K562 (cell line): ENCODE measurements around the gene AKT2. TPM values are rescaled to one million over a fixed set of nuclear protein-coding genes. Genes with fewer than 3 reads are reported as not detected.

Experiments
- ATF7 ChIP-seq: fragments of 450-650 bp; IDR thresholded peaks from 2 replicates; pipeline ENCODE4 v1.7.1; 2014; ENCODE audit warnings: mild to moderate bottlenecking, moderate library complexity
- CC2D1A ChIP-seq: fragments of 450-650 bp; IDR thresholded peaks from 2 replicates; pipeline ENCODE4 v1.6.1; 2017; ENCODE audit warnings: mild to moderate bottlenecking
- CTBP1 ChIP-seq: fragments of 450-650 bp; IDR thresholded peaks from 2 replicates; pipeline ENCODE4 v1.6.1; 2016; ENCODE audit warnings: borderline replicate concordance
- E2F6 ChIP-seq, 2 experiments: IDR thresholded peaks; 2 replicates each; pipeline ENCODE4 v1.6.1; 2011; ENCODE audit warnings: borderline replicate concordance in 1 of 2, control low read depth in 1 of 2, low read depth in 1 of 2, low read length in 1 of 2, mild to moderate bottlenecking in 1 of 2, mixed read lengths in 1 of 2, moderate library complexity in 1 of 2; ENCODE audit not compliant: insufficient read depth in 1 of 2, insufficient read length in 1 of 2, poor library complexity in 1 of 2, severe bottlenecking in 1 of 2; ENCODE audit errors: extremely low read depth in 1 of 2
- E4F1 ChIP-seq: fragments of 250-450 bp; sonication (Bioruptor Pico); IDR thresholded peaks from 2 replicates; pipeline ENCODE4 v1.5.0; 2021; ENCODE audit warnings: mild to moderate bottlenecking, borderline replicate concordance
- ETV6 ChIP-seq, 3 experiments: fragments of 150-350 bp in 1 of 3; sonication (generic) in 1 of 3; formaldehyde crosslinking in 1 of 3; IDR thresholded peaks; 2 replicates each; pipeline versions ENCODE4 v1.6.1 to v1.8.0; 2014 to 2022; ENCODE audit warnings: borderline replicate concordance in 2 of 3, low read depth in 2 of 3, antibody characterized with exemption in 1 of 3, low read length in 1 of 3, mild to moderate bottlenecking in 1 of 3, missing genetic modification reagents in 1 of 3
- HCFC1 ChIP-seq: IDR thresholded peaks from 2 replicates; pipeline ENCODE4 v1.6.1; 2012; ENCODE audit warnings: low read depth, low read length, improper control_type of control experiment
- NCOA6 ChIP-seq: fragments of 450-650 bp; IDR thresholded peaks from 2 replicates; pipeline ENCODE4 v1.6.1; 2017; ENCODE audit warnings: mild to moderate bottlenecking
- RAD21 ChIP-seq, 2 experiments: fragments of 250-450 bp in 1 of 2; fragments of 450-650 bp in 1 of 2; sonication (Bioruptor Pico) in 1 of 2; formaldehyde crosslinking in 1 of 2; IDR thresholded peaks in 1 of 2; conservative IDR thresholded peaks in 1 of 2; 2 replicates each; pipeline versions ENCODE4 v1.4.0 to v1.8.0; 2020 to 2022; ENCODE audit warnings: mild to moderate bottlenecking in 2 of 2, moderate library complexity in 1 of 2
- SMC3 ChIP-seq: conservative IDR thresholded peaks from 2 replicates; pipeline ENCODE4 v1.6.1; 2011; ENCODE audit warnings: low read depth, low read length, improper control_type of control experiment; ENCODE audit not compliant: insufficient read depth
- SUPT5H ChIP-seq: fragments of 450-650 bp; IDR thresholded peaks from 2 replicates; pipeline ENCODE4 v1.6.1; 2016
- ZKSCAN1 ChIP-seq: fragments of 150-350 bp; IDR thresholded peaks from 2 replicates; pipeline ENCODE4 v1.6.1; 2016; ENCODE audit warnings: low read depth, low read length
- ZNF23 ChIP-seq: fragments of 250-450 bp; sonication (Bioruptor Pico); IDR thresholded peaks from 2 replicates; pipeline ENCODE4 v1.4.0; 2020; ENCODE audit warnings: mild to moderate bottlenecking
- ZNF282 ChIP-seq: sonication (generic); formaldehyde crosslinking; IDR thresholded peaks from 2 replicates; pipeline ENCODE4 v1.8.1; 2023; ENCODE audit warnings: missing genetic modification reagents
- ZNF316 ChIP-seq: fragments of 450-650 bp; IDR thresholded peaks from 2 replicates; pipeline ENCODE4 v1.6.1; 2016
- polyA plus RNA-seq, 8 experiments: library from polyadenylated mRNA; depleted of rRNA in 4 of 8; stranded (reverse) in 5 of 8; unstranded in 3 of 8; fragments of >200 nt; fragmentation: Nextera tagmentation in 2 of 8; fragmentation: Illumina TruSeq in 1 of 8; extraction: Ambion mirVana in 2 of 8; extraction: Trizol in 1 of 8; gene quantifications; 2 replicates each; pipeline versions ENCODE4 v1.2.1 to v1.2.3, GENCODE V29; 2011 to 2014; ENCODE audit warnings: inconsistent platforms in 1 of 8, missing spikeins in 1 of 8
- total RNA-seq, 7 experiments: library from RNA; depleted of rRNA in 6 of 7; stranded (reverse); fragments of >200 nt in 6 of 7; fragmentation: Illumina TruSeq in 2 of 7; extraction: Trizol in 2 of 7; gene quantifications; 2 replicates each; pipeline versions ENCODE4 v1.2.1 to v1.2.3, GENCODE V29; 2011 to 2021; ENCODE audit warnings: low replicate concordance in 1 of 7
- TF ChIP-seq, protein P1 (sequence below): fragments of 450-650 bp; formaldehyde crosslinking; IDR thresholded peaks from 2 replicates; pipeline ENCODE4 v1.4.0; 2020; ENCODE audit warnings: mild to moderate bottlenecking, moderate library complexity
- TF ChIP-seq, protein P2 (sequence below): sonication (generic); formaldehyde crosslinking; IDR thresholded peaks from 2 replicates; pipeline ENCODE4 v1.9.0; 2022; ENCODE audit warnings: mild to moderate bottlenecking, missing genetic modification reagents
- TF ChIP-seq, protein P3 (sequence below): fragments of 250-450 bp; sonication (Bioruptor Pico); IDR thresholded peaks from 2 replicates; pipeline ENCODE4 v1.4.0; 2020; ENCODE audit warnings: mild to moderate bottlenecking, moderate library complexity, borderline replicate concordance

AKT2 gene
- total and polyA plus RNA-seq, 9 of the 15 experiments (the other 6 are each of a cell fraction or from before 2014, with no cell fraction given): 1.1 to 132 (median 67.7) TPM

DNA sequence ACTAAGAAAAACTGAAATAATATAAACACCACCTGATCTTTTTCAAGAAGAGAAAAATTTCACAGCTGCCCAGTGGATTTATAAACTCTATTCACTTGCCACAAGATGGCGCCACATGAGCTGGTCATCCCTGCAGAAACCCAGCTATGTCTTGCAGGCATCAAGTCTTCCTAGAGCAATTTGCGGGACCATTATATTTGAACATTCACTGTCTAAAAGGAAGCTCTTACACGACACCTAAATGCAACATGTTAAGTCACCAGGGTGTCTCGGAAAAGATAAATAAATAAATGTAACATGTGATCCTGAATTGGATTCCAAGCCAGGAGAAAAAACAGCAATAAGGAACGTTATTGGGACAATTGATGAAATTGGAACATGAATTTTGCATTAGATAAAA lies 20.3 kb upstream of the AKT2 start (continued):
- TF ChIP-seq, protein P1, sequence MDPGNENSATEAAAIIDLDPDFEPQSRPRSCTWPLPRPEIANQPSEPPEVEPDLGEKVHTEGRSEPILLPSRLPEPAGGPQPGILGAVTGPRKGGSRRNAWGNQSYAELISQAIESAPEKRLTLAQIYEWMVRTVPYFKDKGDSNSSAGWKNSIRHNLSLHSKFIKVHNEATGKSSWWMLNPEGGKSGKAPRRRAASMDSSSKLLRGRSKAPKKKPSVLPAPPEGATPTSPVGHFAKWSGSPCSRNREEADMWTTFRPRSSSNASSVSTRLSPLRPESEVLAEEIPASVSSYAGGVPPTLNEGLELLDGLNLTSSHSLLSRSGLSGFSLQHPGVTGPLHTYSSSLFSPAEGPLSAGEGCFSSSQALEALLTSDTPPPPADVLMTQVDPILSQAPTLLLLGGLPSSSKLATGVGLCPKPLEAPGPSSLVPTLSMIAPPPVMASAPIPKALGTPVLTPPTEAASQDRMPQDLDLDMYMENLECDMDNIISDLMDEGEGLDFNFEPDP (CRISPR knock-in tag): no peak
- no peak for TF ChIP-seq ZNF23
- TF ChIP-seq CTBP1: peak; percentile 38; the same call in 1 of the 2 replicates
- TF ChIP-seq E2F6 (IDR thresholded peaks at IDR 0.05; ENCODE audit: borderline replicate concordance in 1 of 2, extremely low read depth in 1 of 2, insufficient read depth in 1 of 2, insufficient read length in 1 of 2, low read depth in 1 of 2, low read length in 1 of 2, poor library complexity in 1 of 2, severe bottlenecking in 1 of 2): no peak
- TF ChIP-seq RAD21 (CRISPR knock-in tag; conservative IDR thresholded peaks at IDR 0.05 in 1 of 2, IDR thresholded peaks at IDR 0.05 in 1 of 2): peak; percentile 86 to 89
- no peak for TF ChIP-seq ZNF282 (CRISPR knock-in tag)
- TF ChIP-seq, protein P2, sequence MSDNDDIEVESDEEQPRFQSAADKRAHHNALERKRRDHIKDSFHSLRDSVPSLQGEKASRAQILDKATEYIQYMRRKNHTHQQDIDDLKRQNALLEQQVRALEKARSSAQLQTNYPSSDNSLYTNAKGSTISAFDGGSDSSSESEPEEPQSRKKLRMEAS (CRISPR knock-in tag): no peak
- TF ChIP-seq HCFC1: peak; percentile 13; the same call in 1 of the 2 replicates
- no peak for TF ChIP-seq ZNF316
- TF ChIP-seq ZKSCAN1: no peak
- peak; percentile 38; the same call in 1 of the 2 replicates for TF ChIP-seq CC2D1A
- TF ChIP-seq, protein P3, sequence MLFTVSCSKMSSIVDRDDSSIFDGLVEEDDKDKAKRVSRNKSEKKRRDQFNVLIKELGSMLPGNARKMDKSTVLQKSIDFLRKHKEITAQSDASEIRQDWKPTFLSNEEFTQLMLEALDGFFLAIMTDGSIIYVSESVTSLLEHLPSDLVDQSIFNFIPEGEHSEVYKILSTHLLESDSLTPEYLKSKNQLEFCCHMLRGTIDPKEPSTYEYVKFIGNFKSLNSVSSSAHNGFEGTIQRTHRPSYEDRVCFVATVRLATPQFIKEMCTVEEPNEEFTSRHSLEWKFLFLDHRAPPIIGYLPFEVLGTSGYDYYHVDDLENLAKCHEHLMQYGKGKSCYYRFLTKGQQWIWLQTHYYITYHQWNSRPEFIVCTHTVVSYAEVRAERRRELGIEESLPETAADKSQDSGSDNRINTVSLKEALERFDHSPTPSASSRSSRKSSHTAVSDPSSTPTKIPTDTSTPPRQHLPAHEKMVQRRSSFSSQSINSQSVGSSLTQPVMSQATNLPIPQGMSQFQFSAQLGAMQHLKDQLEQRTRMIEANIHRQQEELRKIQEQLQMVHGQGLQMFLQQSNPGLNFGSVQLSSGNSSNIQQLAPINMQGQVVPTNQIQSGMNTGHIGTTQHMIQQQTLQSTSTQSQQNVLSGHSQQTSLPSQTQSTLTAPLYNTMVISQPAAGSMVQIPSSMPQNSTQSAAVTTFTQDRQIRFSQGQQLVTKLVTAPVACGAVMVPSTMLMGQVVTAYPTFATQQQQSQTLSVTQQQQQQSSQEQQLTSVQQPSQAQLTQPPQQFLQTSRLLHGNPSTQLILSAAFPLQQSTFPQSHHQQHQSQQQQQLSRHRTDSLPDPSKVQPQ (CRISPR knock-in tag): no peak
- TF ChIP-seq SUPT5H: no peak
- peak; percentile 27; the same call in 1 of the 2 replicates for TF ChIP-seq ATF7
- TF ChIP-seq E4F1 (CRISPR knock-in tag): no peak
- peak; percentile 76 for TF ChIP-seq SMC3
- no peak for TF ChIP-seq ETV6 (IDR thresholded peaks at IDR 0.05; ENCODE audit: borderline replicate concordance in 1 of 2, low read depth in 2 of 2, low read length in 1 of 2)
- no peak for TF ChIP-seq ETV6 (CRISPR knock-in tag; IDR thresholded peaks at IDR 0.05; ENCODE audit: borderline replicate concordance)
- TF ChIP-seq NCOA6: no peak
